Thoracic aorta (tissue), 2 donors: ENCODE measurements around the gene GLRX2. TPM values are rescaled to one million over a fixed set of nuclear protein-coding genes. Genes with fewer than 3 reads are reported as not detected.
A peak's percentile ranks its signal among the peaks of the same experiment; 100 is the strongest.

ENCODE experiments used
- ATAC-seq: fragments of 150-250 bp; one replicate; pipeline ENCODE4 v1.8.0; 2017; ENCODE audit warnings: low read depth; ENCODE audit not compliant: insufficient number of reproducible peaks, low FRiP score
- DNase-seq: peaks from one replicate; pipeline ENCODE4 v3.0.0-alpha.2; 2020; ENCODE audit warnings: low spot score
- H3K27ac ChIP-seq, 2 donors: fragments of 200-600 bp; sonication (generic); 1 replicate in 1 of 2; 2 replicates in 1 of 2; pipeline ENCODE4 v1.5.1; 2016; ENCODE audit warnings: mild to moderate bottlenecking in 2 of 2, moderate library complexity in 2 of 2
- H3K27me3 ChIP-seq: fragments of 200-600 bp; sonication (generic); replicated peaks from 2 replicates; pipeline ENCODE4 v1.6.0; 2016; ENCODE audit warnings: mild to moderate bottlenecking; ENCODE audit not compliant: insufficient read depth
- H3K36me3 ChIP-seq: fragments of 200-600 bp; sonication (generic); one replicate; pipeline ENCODE4 v1.5.1; 2016
- H3K4me1 ChIP-seq, 2 donors: fragments of 200-600 bp; sonication (generic); 1 replicate in 1 of 2; 2 replicates in 1 of 2; pipeline versions ENCODE4 v1.5.1 to v1.6.0; 2016; ENCODE audit warnings: low read depth in 2 of 2, mild to moderate bottlenecking in 1 of 2; ENCODE audit not compliant: control insufficient read depth in 1 of 2
- H3K4me3 ChIP-seq: fragments of 200-600 bp; sonication (generic); 2 replicates; pipeline ENCODE4 v1.5.1; 2016; ENCODE audit warnings: mild to moderate bottlenecking
- H3K9me3 ChIP-seq: fragments of 200-600 bp; sonication (generic); 2 replicates; pipeline ENCODE4 v1.5.1; 2016
- CTCF ChIP-seq: fragments of 200-600 bp; sonication (generic); IDR thresholded peaks from one replicate; pipeline ENCODE4 v1.5.1; 2019; ENCODE audit warnings: antibody characterized with exemption
- total RNA-seq, 2 donors: library from RNA; depleted of rRNA; stranded (reverse); fragments of >200 nt; gene quantifications; one replicate each; pipeline versions ENCODE4 v1.1.0 to v1.2.3, GENCODE V29; 2016

GLRX2 gene
- total RNA-seq, 2 donors from 2014 or later, result 4.7 to 8.3 TPM

- no peak for TF ChIP-seq CTCF
- H3K36me3 ChIP-seq, result peaks cover 33% of the 10 kb centered on the region
These were observed 36.6 kb upstream of the GLRX2 start for GRCh38 chr1:193141804-193142203.

GRCh38 chr1:193140254-193140653 lies 35.0 kb upstream of the GLRX2 start:
- no peaks in the 10 kb centered on the region for H3K27me3 ChIP-seq
- H3K9me3 ChIP-seq, result no peaks in the 10 kb centered on the region
- ATAC-seq (no peak), DNase-seq (no peak)
- TF ChIP-seq CTCF, result no peak
- H3K4me3 ChIP-seq, result no peak overlapping the region
- peaks cover 2 to 12% of the 10 kb centered on the region in 2 donors for H3K4me1 ChIP-seq
- H3K36me3 ChIP-seq, result peaks cover 25% of the 10 kb centered on the region
- no peak overlapping the region for H3K27ac ChIP-seq

More at GRCh38 chr1:193141804-193142203, 36.6 kb upstream of the GLRX2 start:
- no peak for DNase-seq
- no peaks in the 10 kb centered on the region for H3K27me3 ChIP-seq
- H3K4me1 ChIP-seq, result peaks cover 2 to 12% of the 10 kb centered on the region in 2 donors
- H3K4me3 ChIP-seq, result no peak overlapping the region
- H3K9me3 ChIP-seq, result no peaks in the 10 kb centered on the region
- ATAC-seq, result no peak
- H3K27ac ChIP-seq, result no peak overlapping the region

DNA sequence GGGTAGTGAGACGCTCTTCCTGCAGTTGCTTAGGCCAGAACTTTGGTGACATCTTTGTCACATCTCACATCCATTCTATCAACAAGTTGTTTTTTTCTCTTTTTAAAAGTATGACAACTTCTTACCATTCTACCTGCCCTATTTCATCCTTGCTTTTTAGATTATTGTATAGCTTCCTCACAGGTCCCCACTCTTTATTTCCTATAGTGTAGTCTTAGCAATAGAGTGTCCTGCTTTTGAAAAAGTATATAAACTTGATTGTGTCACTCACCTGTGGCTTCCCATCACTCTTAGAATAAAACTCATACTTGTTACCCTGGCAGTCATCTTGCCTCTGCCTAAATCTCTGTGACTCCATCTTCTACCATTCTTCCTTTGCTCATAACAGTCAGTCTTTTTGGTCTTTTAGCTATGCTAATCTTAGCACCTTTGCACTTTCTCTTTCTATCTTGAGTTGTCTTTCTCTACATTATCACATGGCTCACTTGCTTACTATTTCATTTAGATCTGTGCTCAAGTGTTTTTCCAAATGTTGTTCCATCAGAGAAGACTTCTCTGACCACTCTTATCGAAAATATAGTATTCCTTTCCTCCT lies 26.1 kb upstream of the GLRX2 start:
- Histone ChIP-seq H3K36me3 (peaks cover 23% of the 10 kb centered on the region), H3K27me3 (no peaks in the 10 kb centered on the region), H3K9me3 (no peaks in the 10 kb centered on the region), H3K4me1 (peaks cover 3 to 6% of the 10 kb centered on the region in 2 donors), H3K27ac (no peak overlapping the region), H3K4me3 (no peak overlapping the region)
- TF ChIP-seq CTCF, result no peak
- ATAC-seq (no peak), DNase-seq (no peak)

DNA sequence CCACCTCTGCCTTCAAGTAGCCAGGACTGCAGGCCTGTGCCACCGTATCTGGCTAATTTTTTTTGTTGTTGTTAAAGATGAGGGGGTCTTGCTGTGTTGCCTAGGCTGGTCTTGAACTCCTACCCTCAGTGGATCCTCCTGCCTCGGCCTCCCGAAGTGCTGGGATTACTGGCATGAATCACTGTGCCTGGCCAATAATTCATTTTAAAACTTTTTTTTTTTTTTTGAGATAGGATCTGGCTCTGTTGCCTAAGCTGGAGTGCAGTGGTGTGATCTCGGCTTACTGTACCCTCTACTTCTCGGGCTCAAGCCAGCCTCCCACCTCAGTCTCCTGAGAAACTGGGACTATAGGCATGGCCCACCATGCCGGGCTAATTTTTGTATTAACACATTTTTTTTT lies 20.2 kb upstream of the GLRX2 start:
- peaks cover 29 to 40% of the 10 kb centered on the region in 2 donors for H3K4me1 ChIP-seq
- H3K36me3 ChIP-seq, result peaks cover 6% of the 10 kb centered on the region
- no peaks in the 10 kb centered on the region for H3K9me3 ChIP-seq
- H3K27me3 ChIP-seq, result no peaks in the 10 kb centered on the region
- H3K4me3 ChIP-seq, result no peak overlapping the region
- DNase-seq (no peak), ATAC-seq (no peak)
- H3K27ac ChIP-seq, result no peak overlapping the region
- TF ChIP-seq CTCF, result no peak

DNA sequence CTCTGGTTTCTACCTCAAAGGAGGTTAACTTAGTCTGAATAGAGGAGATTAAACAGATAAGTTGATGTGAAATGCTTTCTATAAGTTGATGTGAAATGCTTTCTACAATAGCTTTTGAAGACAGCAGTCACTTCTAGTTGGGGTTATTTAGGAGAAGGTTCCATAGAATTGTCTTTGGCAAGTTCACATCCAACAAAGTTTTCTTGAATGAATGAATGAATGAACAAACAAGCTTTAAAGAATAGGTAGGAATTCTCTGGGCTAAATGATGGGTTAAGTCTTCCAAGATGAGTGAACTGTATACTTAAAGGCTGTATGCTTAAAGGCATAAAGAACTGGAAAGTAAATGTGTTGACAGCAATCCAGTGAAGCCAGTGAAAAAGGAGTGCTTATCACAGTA lies 18.5 kb upstream of the GLRX2 start:
- H3K4me3 ChIP-seq, result peak overlapping the region; percentile 86
- H3K27ac ChIP-seq, result no peak overlapping the region
- no peak for ATAC-seq
- no peaks in the 10 kb centered on the region for H3K9me3 ChIP-seq
- H3K27me3 ChIP-seq, result no peaks in the 10 kb centered on the region
- no peak for DNase-seq
- peaks cover 29 to 40% of the 10 kb centered on the region in 2 donors for H3K4me1 ChIP-seq
- H3K36me3 ChIP-seq, result peaks cover 3% of the 10 kb centered on the region
- no peak for TF ChIP-seq CTCF
